ENCODE results near the gene SELENOP.

Gene SELENOP

DNA sequence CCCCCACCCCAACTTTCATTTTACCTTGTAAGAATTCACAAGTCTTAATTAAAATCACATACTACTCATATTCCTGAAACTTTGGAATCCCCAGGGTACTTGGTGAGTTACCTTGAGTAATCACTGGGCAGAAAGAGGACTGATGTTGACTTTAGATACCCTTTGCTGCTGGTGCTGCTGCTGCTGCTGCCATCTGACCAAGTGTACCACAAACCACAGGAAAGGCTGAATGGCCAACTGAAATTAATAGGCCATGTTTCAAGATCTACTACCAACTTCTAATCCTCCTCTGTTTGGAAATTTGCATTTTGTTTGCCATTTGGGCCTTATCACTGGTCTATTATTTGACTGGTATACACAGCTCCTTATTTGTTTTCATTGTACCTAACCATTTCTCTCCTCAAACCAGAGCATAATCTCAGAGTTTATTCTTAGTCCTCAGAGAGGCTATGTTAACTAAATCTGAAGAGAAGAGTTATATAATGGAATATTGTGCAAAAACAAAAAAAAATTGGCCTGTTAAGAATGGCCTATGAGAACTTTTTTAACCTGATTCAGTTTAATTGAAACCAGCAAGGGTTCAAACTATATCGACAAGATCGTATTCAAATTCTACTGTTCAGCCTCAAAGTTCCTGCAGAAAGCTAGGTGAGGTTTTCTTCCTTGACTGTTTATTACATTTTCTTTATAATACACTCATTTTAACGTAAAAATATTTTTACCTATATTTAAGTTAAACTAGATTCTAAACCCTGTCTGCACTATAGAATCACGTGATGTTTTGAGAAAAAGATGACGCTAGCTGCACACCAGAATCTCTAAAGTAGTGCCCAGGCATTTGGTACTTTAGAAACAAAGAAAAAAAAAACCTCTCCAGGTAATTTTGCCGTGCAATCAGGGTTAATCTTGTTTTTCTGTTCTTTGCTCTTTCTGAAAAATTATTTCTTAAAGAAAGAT is 13.1 kb downstream of the SELENOP start:
- DNase-seq (ENCODE audit: low read depth): no peak

- DNase-seq (ENCODE audit: low read depth): peak; percentile 22
These were observed 20.5 kb downstream of the SELENOP start for GRCh38 chr5:42791151-42791550.

DNA sequence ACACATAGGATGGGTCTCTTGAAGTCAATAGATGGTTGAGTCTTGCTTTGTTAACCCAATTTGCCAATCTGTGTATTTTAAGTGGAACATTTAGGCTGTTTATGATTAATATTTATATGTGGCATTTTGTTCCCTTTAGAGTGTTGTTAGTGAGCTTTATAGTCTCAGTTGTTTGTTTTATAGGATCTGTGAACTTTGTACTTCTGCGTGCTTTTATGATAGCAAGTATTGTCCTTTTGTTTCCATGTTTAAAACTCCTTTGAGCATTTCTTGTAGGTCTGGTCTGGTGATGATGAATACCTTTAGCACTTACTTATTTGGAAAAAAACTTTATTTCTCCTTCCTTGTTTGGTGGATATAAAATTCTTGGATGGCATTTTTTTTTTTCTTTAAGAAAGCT is 23.8 kb downstream of the SELENOP start:
- DNase-seq (ENCODE audit: low read depth): no peak

DNA sequence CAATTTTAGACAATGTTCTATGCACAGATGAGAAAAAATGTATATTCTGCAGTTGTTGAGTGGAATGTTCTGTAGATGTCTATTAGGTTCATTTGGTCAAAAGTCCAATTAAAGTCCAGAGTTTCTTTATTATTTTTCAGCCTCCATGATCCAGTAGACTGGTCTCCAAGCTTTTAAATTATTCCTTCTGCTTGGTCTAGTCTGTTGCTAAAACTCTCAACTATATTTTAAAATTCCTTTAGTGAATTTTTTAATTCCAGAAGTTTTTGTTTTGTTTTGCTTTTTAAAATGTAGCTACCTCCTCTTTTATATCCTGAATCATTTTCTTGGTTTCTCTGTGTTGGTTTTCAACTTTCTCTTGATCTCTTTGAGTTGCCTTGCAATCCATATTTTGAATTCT is 24.6 kb downstream of the SELENOP start:
- no peak for DNase-seq (ENCODE audit: low read depth)

DNA sequence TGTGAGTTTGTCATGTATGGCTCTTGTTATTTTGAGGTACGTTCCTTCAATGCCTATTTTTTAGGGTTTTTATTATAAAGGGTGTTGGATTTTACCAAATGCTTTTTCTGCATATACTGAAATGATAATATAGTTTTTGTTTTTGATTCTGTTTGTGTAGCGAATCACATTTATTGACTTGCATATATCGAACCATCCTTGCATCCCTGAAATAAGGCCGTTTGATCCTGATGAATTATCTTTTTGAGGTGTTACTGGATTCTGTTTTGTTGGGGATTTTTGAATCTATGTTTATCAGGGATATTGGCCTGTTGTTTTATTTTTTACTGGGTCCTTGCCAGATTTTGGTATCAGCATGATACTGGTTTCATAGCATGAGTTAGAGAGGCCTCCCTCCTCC is 25.9 kb downstream of the SELENOP start:
- no peak for DNase-seq (ENCODE audit: low read depth)

DNA sequence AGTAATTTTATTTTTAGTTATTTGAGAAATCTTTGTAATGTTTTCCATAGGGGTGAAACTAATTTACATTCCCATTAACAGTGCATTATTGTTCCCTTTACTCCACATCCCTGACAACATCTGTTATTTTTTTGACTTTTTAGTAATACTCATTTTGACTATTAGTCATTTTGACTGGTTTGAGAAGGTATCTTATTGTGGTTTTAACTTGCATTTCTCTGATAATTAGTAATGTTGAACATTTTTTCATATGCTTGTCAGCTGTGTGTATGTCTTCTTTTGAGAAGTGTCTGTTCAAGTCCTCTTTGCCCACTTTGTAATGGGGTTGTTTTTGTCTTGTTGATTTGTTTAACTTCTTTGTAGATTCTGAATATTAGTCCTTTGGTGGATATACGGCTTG is 27.6 kb downstream of the SELENOP start:
- no peak for DNase-seq (ENCODE audit: low read depth)

DNA sequence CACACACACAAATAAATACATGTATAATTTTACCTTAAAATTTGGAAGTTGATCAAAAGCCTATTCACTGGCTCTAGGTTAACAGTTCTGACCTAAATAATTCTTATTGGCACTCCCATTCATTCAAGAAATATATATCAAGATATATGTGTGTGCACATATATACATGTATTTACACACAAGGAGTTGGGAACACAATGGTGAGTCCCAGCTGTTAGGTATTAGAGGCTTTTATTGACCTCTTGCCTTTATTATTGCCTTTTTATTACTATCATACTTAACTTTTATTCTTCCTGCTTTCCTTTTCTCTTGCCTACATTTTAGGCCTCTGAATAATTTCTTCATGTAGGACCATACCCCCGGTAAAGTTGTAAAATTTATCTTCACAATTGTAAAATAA is 30.1 kb downstream of the SELENOP start:
- DNase-seq (ENCODE audit: low read depth): no peak

DNA sequence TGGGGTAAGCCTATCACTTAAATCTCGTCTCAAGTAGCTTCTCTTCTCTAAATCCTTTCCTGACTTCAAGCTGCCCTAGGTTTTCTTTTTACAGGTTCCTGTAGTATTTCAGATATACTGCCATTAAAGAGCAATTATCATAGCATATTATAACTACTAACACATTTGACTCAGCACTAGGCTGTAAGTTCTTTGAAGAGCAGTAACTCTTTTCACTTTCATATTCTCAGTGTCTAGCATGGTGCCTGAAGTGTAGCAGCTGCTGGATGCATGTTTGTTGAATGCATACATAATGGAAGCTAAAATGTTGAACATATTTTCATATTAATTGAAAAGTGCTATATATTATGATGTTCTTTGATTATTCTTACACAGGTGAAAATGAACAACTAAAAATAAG is 32.6 kb downstream of the SELENOP start:
- no peak for DNase-seq (ENCODE audit: low read depth)

DNA sequence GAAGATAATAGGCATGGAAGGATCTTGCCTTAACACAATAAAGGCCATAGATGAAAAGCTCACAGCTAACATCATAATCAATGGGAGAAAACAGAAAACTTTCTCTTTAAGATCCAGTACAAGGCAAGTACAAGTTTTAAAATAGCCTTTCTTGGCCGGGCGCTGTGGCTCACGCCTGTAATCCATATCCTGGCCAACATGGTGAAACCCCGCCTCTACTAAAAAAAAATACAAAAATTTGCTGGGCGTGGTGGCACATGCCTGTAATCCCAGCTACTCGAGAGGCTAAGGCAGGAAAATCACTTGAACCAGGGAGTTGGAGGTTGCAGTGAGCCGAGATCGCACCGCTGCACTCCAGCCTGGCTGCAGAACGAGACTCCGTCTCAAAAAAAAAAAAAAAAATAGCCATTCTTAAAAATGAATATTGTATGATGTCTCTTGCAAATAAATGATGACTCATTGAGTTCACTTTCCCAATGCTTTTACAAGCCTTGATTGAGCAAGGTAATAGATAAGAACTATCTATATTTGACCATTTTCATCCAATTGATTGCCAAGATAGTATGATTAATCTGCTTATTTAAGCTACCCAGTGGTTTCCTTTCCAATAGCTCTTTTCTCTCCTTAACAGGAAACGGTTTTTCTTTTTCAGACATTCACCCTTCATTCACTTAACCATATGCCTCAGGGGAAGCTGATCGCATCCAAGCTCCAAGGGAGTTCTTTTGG is 39.3 kb downstream of the SELENOP start:
- no peak for DNase-seq (ENCODE audit: low read depth)

DNA sequence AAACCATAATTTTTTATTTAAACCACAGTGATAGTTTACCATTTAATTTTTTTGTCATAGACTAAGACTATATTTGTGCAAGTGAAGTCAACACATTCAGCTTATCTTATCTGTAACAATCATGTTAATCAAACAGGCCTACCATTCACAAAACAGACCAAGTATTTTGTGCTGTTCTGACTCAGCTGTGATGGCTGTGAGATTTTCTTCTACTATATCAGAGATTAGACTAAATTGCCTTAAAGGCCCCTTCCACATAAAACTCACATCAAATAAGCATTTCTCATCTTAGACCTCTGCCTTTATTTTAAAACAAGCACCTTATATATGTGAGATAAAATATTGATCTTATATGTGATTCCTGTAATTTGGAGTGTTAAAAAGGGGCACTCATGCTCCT is 41.7 kb downstream of the SELENOP start:
- DNase-seq (ENCODE audit: low read depth): no peak

DNA sequence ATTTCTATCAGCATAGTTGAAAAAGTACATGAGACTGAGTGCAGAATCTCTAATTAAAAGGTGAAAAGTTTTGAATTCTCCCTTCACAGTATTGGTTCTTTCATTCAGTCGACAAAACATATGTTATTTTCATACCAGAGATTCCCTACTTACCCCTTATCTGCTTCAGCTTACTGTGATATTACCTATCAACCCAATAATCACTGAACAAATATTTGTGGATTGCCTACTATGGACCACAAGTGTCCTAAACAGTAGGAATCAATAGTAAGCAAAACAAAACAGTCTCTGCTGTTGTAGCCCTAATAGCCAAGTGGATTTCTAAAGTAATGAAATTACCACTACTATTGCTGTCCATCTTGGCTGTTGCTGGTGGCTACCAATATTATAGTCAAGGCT is 43.6 kb downstream of the SELENOP start:
- no peak for DNase-seq (ENCODE audit: low read depth)

DNA sequence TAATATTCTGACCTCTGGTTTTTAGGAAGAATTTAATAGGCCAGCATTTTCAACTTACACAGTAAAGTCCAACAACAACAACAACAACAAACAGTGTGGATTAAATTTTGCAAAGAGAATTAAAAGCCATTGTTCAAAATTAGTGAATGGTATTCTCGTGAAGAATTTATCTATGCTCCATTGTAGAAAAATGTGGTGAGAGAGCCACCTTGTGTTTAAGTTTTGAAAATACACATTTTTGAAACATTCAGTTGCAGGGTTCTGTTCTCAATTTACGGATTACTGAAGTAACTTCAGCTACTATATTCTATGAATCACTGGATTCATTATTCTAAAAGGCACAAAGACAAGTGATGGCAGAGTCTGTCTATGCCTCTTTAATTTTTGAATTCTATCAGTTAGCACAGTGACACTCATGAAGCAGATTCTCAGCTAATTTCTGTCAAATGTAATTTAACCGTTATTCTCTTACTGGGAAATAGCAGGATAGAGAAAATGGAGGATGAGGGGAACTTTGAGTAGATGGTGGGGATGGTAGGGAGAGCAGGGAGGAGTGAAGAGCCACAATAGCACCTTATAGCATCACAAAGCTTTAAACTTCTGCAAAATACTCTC is 44.1 kb downstream of the SELENOP start:
- DNase-seq (ENCODE audit: low read depth): peak; percentile 33

DNA sequence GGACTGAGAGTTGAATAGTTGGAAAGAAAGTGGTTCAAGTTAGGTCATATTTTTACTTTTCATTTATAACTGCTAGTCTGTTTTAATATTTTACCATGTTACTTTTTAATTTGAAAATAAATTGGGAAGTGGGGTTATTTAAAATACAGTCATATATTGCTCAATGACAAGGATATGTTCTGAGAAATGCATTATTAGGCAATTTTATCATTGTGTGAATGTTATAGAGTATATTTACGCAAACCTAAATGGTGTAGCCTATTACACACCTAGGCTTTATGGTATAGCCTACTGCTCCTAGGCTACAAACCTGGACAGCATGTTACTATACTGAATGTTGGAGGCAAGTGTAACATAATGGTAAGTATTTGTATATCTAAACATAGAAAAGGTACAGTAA is 49.9 kb downstream of the SELENOP start:
- DNase-seq (ENCODE audit: low read depth): no peak

DNA sequence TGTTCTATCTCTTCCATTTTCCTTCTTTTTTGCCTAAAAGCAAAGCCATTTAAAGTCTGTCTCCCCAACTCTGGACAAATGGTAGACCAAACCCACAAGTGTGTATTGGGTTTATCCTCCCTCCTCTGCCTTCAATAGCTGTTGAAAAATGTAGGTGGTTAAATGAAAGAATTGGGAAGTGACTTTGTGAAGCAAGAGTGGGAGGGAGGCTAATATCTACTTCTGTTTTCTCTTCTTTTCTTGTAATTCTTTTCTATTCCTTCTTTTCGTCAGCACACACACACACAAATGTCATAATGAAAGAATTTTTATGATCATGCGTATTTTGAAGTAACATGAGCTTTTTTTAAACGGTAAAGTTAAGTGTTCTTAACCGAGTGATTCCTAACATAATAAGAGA is 51.3 kb downstream of the SELENOP start:
- DNase-seq (ENCODE audit: low read depth): no peak

DNA sequence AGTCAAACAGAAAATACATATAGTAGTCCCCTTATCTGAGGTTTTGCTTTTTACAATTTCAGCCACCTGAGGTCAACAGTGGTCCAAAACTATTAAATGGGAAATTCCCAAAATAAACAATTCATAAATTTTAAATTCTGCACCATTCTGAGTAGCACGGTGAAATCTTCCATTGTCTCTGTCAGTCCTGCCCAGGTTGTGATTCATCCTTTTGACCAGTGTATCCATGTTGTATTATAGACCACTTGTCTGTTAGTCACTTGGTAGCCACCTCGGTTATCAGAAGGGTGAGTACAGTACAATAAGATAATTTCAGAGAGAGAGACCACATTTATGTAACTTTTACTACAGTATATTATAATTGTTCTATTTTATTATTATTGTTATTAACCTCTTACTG is 52.2 kb downstream of the SELENOP start:
- no peak for DNase-seq (ENCODE audit: low read depth)

GRCh38 chr5:42756606-42757601 is 54.8 kb downstream of the SELENOP start, which contains the start of gene CCDC152:
Gene CCDC152, plus strand, starts transcription at chr5:42756818. Its CDS starts 2,304 bp downstream, at chr5:42759122.
- peak; percentile 27 for DNase-seq (ENCODE audit: low read depth)

- no peak for DNase-seq (ENCODE audit: low read depth)
These were observed 58.6 kb downstream of the SELENOP start for GRCh38 chr5:42753099-42753498.

DNA sequence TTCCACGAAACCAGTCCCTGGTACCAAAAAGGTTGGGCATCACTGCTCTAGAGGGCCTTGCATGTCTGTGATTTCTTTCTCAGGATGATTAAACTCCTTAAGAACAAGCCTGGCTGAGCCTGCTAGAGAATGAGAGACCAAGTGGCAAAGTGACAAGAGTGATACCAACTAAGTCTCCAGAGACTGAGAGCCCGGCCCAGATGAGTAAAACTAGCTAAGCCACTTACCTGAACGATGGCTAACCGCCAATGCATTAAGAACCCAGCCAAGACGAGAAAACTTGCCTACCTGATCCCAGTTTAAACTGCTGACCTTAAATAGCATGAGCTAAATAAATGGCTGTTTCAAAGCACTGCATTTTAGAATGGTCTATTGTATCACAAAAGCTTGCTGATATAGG is 60.6 kb downstream of the SELENOP start:
- no peak for DNase-seq (ENCODE audit: low read depth)

DNA sequence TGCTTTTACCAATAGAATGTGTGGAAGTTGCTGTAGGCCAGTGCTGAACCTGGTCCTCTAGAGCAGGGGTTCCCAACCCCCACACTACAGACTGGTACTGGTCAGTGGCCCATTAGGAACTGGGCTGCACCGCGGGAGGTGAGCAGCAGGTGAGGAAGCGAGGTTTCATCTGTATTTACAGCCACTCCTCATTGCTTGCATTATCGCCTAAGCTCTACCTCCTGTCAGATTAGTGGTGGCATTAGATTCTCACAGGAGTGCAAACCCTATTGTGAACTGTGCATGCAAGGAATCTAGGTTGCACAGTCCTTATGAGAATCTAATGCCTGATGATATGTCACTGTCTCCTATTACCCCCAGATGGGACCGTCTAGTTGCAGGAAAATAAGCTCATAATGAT is 61.2 kb downstream of the SELENOP start:
- DNase-seq (ENCODE audit: low read depth): no peak
